A673 (cell line): ENCODE measurements around the gene SH3RF2. TPM values are rescaled to one million over a fixed set of nuclear protein-coding genes. Genes with fewer than 3 reads are reported as not detected.

ENCODE experiments used
- BruUV-seq: library from RNA; stranded (reverse); fragments of 400-500 nt; replicated peaks from 2 replicates; lab custom pipeline; 2021; lab: Mats Ljungman, UMichigan
- CTCF ChIA-PET: fragments of 300-600 bp; sonication (Branson Sonifier 250); formaldehyde crosslinking; loops from one replicate; lab custom pipeline; 2022; ENCODE audit warnings: antibody characterized with exemption; lab: Charles Lee
- POLR2A ChIA-PET: fragments of 300-600 bp; sonication (Branson Sonifier 250); formaldehyde crosslinking; loops from one replicate; lab custom pipeline; 2022; ENCODE audit warnings: antibody characterized with exemption; ENCODE audit not compliant: low non-redundant PET; lab: Charles Lee
- DNase-seq: peaks from one replicate; pipeline ENCODE4 v3.0.0-alpha.2; 2015; ENCODE audit warnings: low spot score
- H3K27ac ChIP-seq: fragments of 200-600 bp; sonication (generic); 2 replicates; pipeline ENCODE4 v1.5.1; 2016; ENCODE audit warnings: mixed run types, low read depth, mild to moderate bottlenecking, mixed read lengths, antibody characterized with exemption, low read length; ENCODE audit not compliant: poor library complexity, severe bottlenecking
- H3K27me3 ChIP-seq: fragments of 200-600 bp; sonication (generic); replicated peaks from 2 replicates; pipeline ENCODE4 v1.6.1; 2017; ENCODE audit warnings: mixed run types, low read depth, mild to moderate bottlenecking, mixed read lengths, antibody characterized with exemption, low read length; ENCODE audit not compliant: insufficient read depth, poor library complexity
- H3K36me3 ChIP-seq: fragments of 200-600 bp; sonication (generic); 2 replicates; pipeline ENCODE4 v1.6.1; 2016; ENCODE audit warnings: mixed run types, mild to moderate bottlenecking, mixed read lengths, antibody characterized with exemption, low read length; ENCODE audit not compliant: insufficient read depth, poor library complexity, severe bottlenecking
- H3K4me1 ChIP-seq: fragments of 200-600 bp; sonication (generic); 2 replicates; pipeline ENCODE4 v1.6.1; 2017; ENCODE audit warnings: mixed run types, mild to moderate bottlenecking, mixed read lengths, antibody characterized with exemption, low read length; ENCODE audit not compliant: insufficient read depth, poor library complexity, severe bottlenecking
- H3K4me3 ChIP-seq: fragments of 200-600 bp; sonication (generic); 2 replicates; pipeline ENCODE4 v1.5.1; 2016; ENCODE audit warnings: low read depth, mixed run types, mild to moderate bottlenecking, mixed read lengths, low read length; ENCODE audit not compliant: poor library complexity, severe bottlenecking
- H3K9me3 ChIP-seq: fragments of 200-600 bp; sonication (generic); 2 replicates; pipeline ENCODE4 v1.6.1; 2016; ENCODE audit warnings: mixed run types, low read depth, mild to moderate bottlenecking, mixed read lengths, antibody characterized with exemption, low read length; ENCODE audit not compliant: poor library complexity, severe bottlenecking
- CTCF ChIP-seq: fragments of 300-800, 200-600 bp; sonication (generic); conservative IDR thresholded peaks from 2 replicates; pipeline ENCODE4 v1.5.1; 2017; ENCODE audit warnings: low read depth, mild to moderate bottlenecking, antibody characterized with exemption, low read length, moderate library complexity, mixed read lengths
- EZH2 ChIP-seq: fragments of 200-600 bp; sonication (generic); IDR thresholded peaks from 2 replicates; pipeline ENCODE4 v1.6.1; 2017; ENCODE audit warnings: borderline replicate concordance, low read depth, mild to moderate bottlenecking, mixed read lengths, antibody characterized with exemption, low read length; ENCODE audit not compliant: poor library complexity, severe bottlenecking
- intact Hi-C: fragments of 100-400 bp; cut with micrococcal nuclease; formaldehyde crosslinking; loops from one replicate; pipeline ENCODE4 v1.10.0; 2022; ENCODE audit not compliant: unreplicated experiment
- total RNA-seq: library from RNA; stranded (reverse); gene quantifications from 2 replicates; pipeline ENCODE4 v1.2.3, GENCODE V29; 2021

SH3RF2 gene
- total RNA-seq, 1 experiment from 2014 or later, result 21.1 TPM

- DNase-seq, result peak; percentile 88
- TF ChIP-seq EZH2, result no peak
- H3K27ac ChIP-seq, result peak overlapping the region; percentile 85
- POLR2A ChIA-PET, result interaction anchor here (0.7 to 1.7 kb wide), 2 partner anchors 77 to 975 kb away, joined by 3 to 7 read pairs; no protein-coding TSS in a partner anchor
- no peaks in the 10 kb centered on the region for H3K36me3 ChIP-seq
- intact Hi-C loops, result loop anchor here (1.0 to 5.0 kb wide), 2 partner anchors 77 to 117 kb away; no protein-coding TSS in a partner anchor
- no peak overlapping the region for H3K4me3 ChIP-seq
- no peaks in the 10 kb centered on the region for H3K27me3 ChIP-seq
- H3K4me1 ChIP-seq, result peaks cover 27% of the 10 kb centered on the region
- no TSS peak for BruUV-seq
- CTCF ChIA-PET, result interaction anchor here (0.9 to 1.2 kb wide), 2 partner anchors 38 to 77 kb away, joined by 3 to 5 read pairs; no protein-coding TSS in a partner anchor
- peaks cover 4% of the 10 kb centered on the region for H3K9me3 ChIP-seq
These were observed 11.0 kb upstream of the SH3RF2 start for GRCh38 chr5:145925353-145925752.

- TF ChIP-seq CTCF (no peak), EZH2 (no peak)
- peaks cover 30% of the 10 kb centered on the region for H3K4me1 ChIP-seq
- H3K27me3 ChIP-seq, result no peaks in the 10 kb centered on the region
- DNase-seq, result peak; percentile 90
- intact Hi-C loops, result loop anchor here (1.0 to 5.0 kb wide), 2 partner anchors 76 to 116 kb away; no protein-coding TSS in a partner anchor
- ChIA-PET POLR2A (interaction anchor here (0.7 to 1.7 kb wide), 2 partner anchors 77 to 974 kb away, joined by 3 to 7 read pairs; no protein-coding TSS in a partner anchor), CTCF (interaction anchor here (1.2 kb wide), 1 partner anchor 38 kb away, joined by 5 read pairs; no protein-coding TSS in a partner anchor)
- no peaks in the 10 kb centered on the region for H3K36me3 ChIP-seq
- H3K9me3 ChIP-seq, result no peaks in the 10 kb centered on the region
- BruUV-seq, result no TSS peak
- H3K27ac ChIP-seq, result peak overlapping the region; percentile 85
- H3K4me3 ChIP-seq, result no peak overlapping the region
These were observed 10.6 kb upstream of the SH3RF2 start for GRCh38 chr5:145925803-145926202.

GRCh38 chr5:145931718-145932117, 4.7 kb upstream of the SH3RF2 start:
- Histone ChIP-seq H3K9me3 (no peaks in the 10 kb centered on the region), H3K27ac (no peak overlapping the region), H3K27me3 (no peaks in the 10 kb centered on the region), H3K4me3 (no peak overlapping the region), H3K4me1 (peaks cover 31% of the 10 kb centered on the region), H3K36me3 (no peaks in the 10 kb centered on the region)
- BruUV-seq, result no TSS peak
- POLR2A ChIA-PET, result no interaction called here
- intact Hi-C loops, result no loop called here
- CTCF ChIA-PET, result no interaction called here
- no peak for TF ChIP-seq CTCF
- TF ChIP-seq EZH2, result no peak
- no peak for DNase-seq
